Cardiac fibroblast (primary cell): ENCODE data around the gene LCE1D.

Experiments used
- DNase-seq, 2 donors: peaks; one replicate each; pipeline versions ENCODE4 v3.0.0 to v3.0.0-alpha.2; 2010; ENCODE audit warnings: low read depth in 2 of 2
- H3K4me3 ChIP-seq, 2 donors: replicated peaks in 1 of 2; 1 replicate in 1 of 2; 2 replicates in 1 of 2; pipeline ENCODE4 v1.5.1; 2011; ENCODE audit warnings: low read depth in 2 of 2, low read length in 2 of 2, mild to moderate bottlenecking in 2 of 2, moderate library complexity in 1 of 2
- TF ChIP-seq, protein P1 (sequence below): IDR thresholded peaks from one replicate; pipeline ENCODE4 v1.5.1; 2011; ENCODE audit warnings: low read depth, mild to moderate bottlenecking, low read length, inconsistent platforms

LCE1D gene

DNA sequence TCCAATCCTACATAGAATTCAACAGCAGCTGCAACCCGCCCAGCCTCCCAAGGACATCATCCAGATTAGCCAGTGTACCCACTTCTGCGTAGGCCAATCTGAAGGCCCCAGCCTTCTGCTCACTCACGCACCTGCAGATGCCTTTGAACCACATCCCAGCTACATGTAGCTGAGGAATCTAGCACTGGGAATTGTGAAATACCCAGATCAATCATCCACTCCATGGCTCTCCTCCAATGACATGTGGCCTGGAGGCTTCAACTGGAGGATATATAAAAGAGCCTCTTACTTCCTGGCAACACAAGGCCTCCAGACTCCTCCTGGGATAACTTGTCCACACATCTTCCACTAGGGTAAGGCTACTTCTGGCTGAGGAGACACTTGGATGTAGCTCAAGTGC lies 46.0 kb downstream of the LCE1D start, which contains the start of gene LCE6A:
LCE6A (plus strand) TSS at position 301 of the 400 bp plus-strand sequence. CDS start 665 bp downstream, outside the sequence.
- DNase-seq: no peak
- TF ChIP-seq, protein P1, sequence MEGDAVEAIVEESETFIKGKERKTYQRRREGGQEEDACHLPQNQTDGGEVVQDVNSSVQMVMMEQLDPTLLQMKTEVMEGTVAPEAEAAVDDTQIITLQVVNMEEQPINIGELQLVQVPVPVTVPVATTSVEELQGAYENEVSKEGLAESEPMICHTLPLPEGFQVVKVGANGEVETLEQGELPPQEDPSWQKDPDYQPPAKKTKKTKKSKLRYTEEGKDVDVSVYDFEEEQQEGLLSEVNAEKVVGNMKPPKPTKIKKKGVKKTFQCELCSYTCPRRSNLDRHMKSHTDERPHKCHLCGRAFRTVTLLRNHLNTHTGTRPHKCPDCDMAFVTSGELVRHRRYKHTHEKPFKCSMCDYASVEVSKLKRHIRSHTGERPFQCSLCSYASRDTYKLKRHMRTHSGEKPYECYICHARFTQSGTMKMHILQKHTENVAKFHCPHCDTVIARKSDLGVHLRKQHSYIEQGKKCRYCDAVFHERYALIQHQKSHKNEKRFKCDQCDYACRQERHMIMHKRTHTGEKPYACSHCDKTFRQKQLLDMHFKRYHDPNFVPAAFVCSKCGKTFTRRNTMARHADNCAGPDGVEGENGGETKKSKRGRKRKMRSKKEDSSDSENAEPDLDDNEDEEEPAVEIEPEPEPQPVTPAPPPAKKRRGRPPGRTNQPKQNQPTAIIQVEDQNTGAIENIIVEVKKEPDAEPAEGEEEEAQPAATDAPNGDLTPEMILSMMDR: no peak
- H3K4me3 ChIP-seq: no peak within 1 kb of the TSS
